ENCODE measurements around the gene NADK2.
A peak's percentile ranks its signal among the peaks of the same experiment; 100 is the strongest.
"Not testable (repeated sequence)": the region's sequence is repeated elsewhere in the genome, so short reads cannot be mapped to it uniquely, and the experiment has no call there.

The NADK2 gene

GRCh38 chr5:36241631-36242533 lies at the start of gene NADK2:
NADK2 (minus strand) TSS chr5:36241925; CDS start chr5:36241798, 127 bp downstream.
- DNase-seq (ENCODE audit: low read depth in 4 of 4, low spot score in 1 of 4) = peak; percentile 74 to 87 (median 79)

GRCh38 chr5:36285837-36286615 lies 44.3 kb upstream of the NADK2 start:
- no peak for DNase-seq (ENCODE audit: low read depth in 4 of 4, low spot score in 1 of 4)

GRCh38 chr5:36283775-36284174 lies 42.0 kb upstream of the NADK2 start:
- not testable (repeated sequence) for DNase-seq (ENCODE audit: low read depth in 4 of 4, low spot score in 1 of 4)

GRCh38 chr5:36281626-36282025 lies 39.9 kb upstream of the NADK2 start:
- DNase-seq (ENCODE audit: low read depth in 4 of 4, low spot score in 1 of 4) = no peak

GRCh38 chr5:36279054-36279698 lies 37.5 kb upstream of the NADK2 start:
- no peak for DNase-seq (ENCODE audit: low read depth in 4 of 4, low spot score in 1 of 4)

GRCh38 chr5:36277521-36278176 lies 35.9 kb upstream of the NADK2 start:
- DNase-seq (ENCODE audit: low read depth in 4 of 4, low spot score in 1 of 4) = no peak

GRCh38 chr5:36276864-36277263 lies 35.1 kb upstream of the NADK2 start:
- DNase-seq (ENCODE audit: low read depth in 4 of 4, low spot score in 1 of 4) = no peak

- DNase-seq (ENCODE audit: low read depth in 4 of 4, low spot score in 1 of 4) = no peak
Measured at GRCh38 chr5:36273809-36274526, 32.2 kb upstream of the NADK2 start.

- DNase-seq (ENCODE audit: low read depth in 4 of 4, low spot score in 1 of 4) = no peak
Measured at GRCh38 chr5:36272136-36272690, 30.5 kb upstream of the NADK2 start.

GRCh38 chr5:36270876-36271575 lies 29.3 kb upstream of the NADK2 start:
- no peak for DNase-seq (ENCODE audit: low read depth in 4 of 4, low spot score in 1 of 4)

- no peak for DNase-seq (ENCODE audit: low read depth in 4 of 4, low spot score in 1 of 4)
Measured at GRCh38 chr5:36270175-36270574, 28.4 kb upstream of the NADK2 start.

GRCh38 chr5:36269478-36269877 lies 27.8 kb upstream of the NADK2 start:
- no peak for DNase-seq (ENCODE audit: low read depth in 4 of 4, low spot score in 1 of 4)

GRCh38 chr5:36267905-36268304 lies 26.2 kb upstream of the NADK2 start:
- DNase-seq (ENCODE audit: low read depth in 4 of 4, low spot score in 1 of 4) = no peak

GRCh38 chr5:36264202-36264760 lies 22.6 kb upstream of the NADK2 start:
- DNase-seq (ENCODE audit: low read depth in 4 of 4, low spot score in 1 of 4) = no peak

- DNase-seq (ENCODE audit: low read depth in 4 of 4, low spot score in 1 of 4) = no peak
Measured at GRCh38 chr5:36261186-36261585, 19.5 kb upstream of the NADK2 start.

- DNase-seq (ENCODE audit: low read depth in 4 of 4, low spot score in 1 of 4) = no peak
Measured at GRCh38 chr5:36253575-36253974, 11.8 kb upstream of the NADK2 start.

GRCh38 chr5:36252722-36253365 lies 11.1 kb upstream of the NADK2 start:
- no peak for DNase-seq (ENCODE audit: low read depth in 4 of 4, low spot score in 1 of 4)

GRCh38 chr5:36251218-36251617 lies 9.5 kb upstream of the NADK2 start:
- no peak for DNase-seq (ENCODE audit: low read depth in 4 of 4, low spot score in 1 of 4)

- no peak for DNase-seq (ENCODE audit: low read depth in 4 of 4, low spot score in 1 of 4)
Measured at GRCh38 chr5:36250427-36250826, 8.7 kb upstream of the NADK2 start.
